Naive thymus-derived CD4-positive, alpha-beta T cell (primary cell): Measurements from ENCODE around the gene COPB2. TPM values are rescaled to one million over a fixed set of nuclear protein-coding genes. Genes with fewer than 3 reads are reported as not detected.

Experiments
- ATAC-seq: fragments of 150-1000 bp; cut with Tn5 transposase; 2 replicates; pipeline ENCODE4 v1.10.0; 2021; ENCODE audit warnings: mild to moderate bottlenecking, moderate library complexity
- CTCF ChIA-PET: fragments of 350-600 bp; sonication (Branson Sonifier 250); formaldehyde crosslinking; loops from one replicate; lab custom pipeline; 2021; ENCODE audit warnings: antibody characterized with exemption; lab: Charles Lee
- POLR2A ChIA-PET: fragments of 350-600 bp; sonication (Branson Sonifier 250); formaldehyde crosslinking; loops from one replicate; lab custom pipeline; 2021; ENCODE audit warnings: antibody characterized with exemption, inconsistent platforms; lab: Charles Lee
- DNase-seq, 9 donors: peaks; one replicate each; pipeline versions ENCODE4 v3.0.0 to v3.0.0-alpha.2; 2020 to 2022; ENCODE audit warnings: mixed read lengths in 1 of 9
- H3K27ac ChIP-seq: one replicate; pipeline ENCODE4 v1.7.0; 2013; ENCODE audit warnings: mild to moderate bottlenecking, low read depth, low read length, moderate library complexity
- H3K27me3 ChIP-seq, 2 donors: one replicate each; pipeline ENCODE4 v1.7.0; 2013; ENCODE audit warnings: low read length in 2 of 2, mild to moderate bottlenecking in 2 of 2, moderate library complexity in 2 of 2; ENCODE audit not compliant: control insufficient read depth in 2 of 2, insufficient read depth in 2 of 2
- H3K36me3 ChIP-seq, 3 experiments: 1 replicate in 2 of 3; 2 replicates in 1 of 3; pipeline ENCODE4 v1.7.0; 2013; ENCODE audit warnings: low read length in 3 of 3, mild to moderate bottlenecking in 3 of 3, moderate library complexity in 1 of 3; ENCODE audit not compliant: insufficient read depth in 3 of 3, control insufficient read depth in 2 of 3
- H3K4me1 ChIP-seq, 2 donors: one replicate each; pipeline ENCODE4 v1.7.0; 2013; ENCODE audit warnings: low read length in 2 of 2, mild to moderate bottlenecking in 2 of 2, moderate library complexity in 1 of 2; ENCODE audit not compliant: control insufficient read depth in 2 of 2, insufficient read depth in 2 of 2
- H3K4me3 ChIP-seq: 2 replicates; pipeline ENCODE4 v1.7.0; 2013; ENCODE audit warnings: mild to moderate bottlenecking, low read length
- H3K9me3 ChIP-seq, 3 experiments: 1 replicate in 2 of 3; 2 replicates in 1 of 3; pipeline ENCODE4 v1.7.0; 2013; ENCODE audit warnings: low read length in 3 of 3; ENCODE audit not compliant: control insufficient read depth in 2 of 3
- H3K27ac Mint-ChIP-seq, 9 donors: one replicate each; pipeline ENCODE4 v1.8.0; 2020 to 2022; ENCODE audit warnings: mixed read lengths in 9 of 9, mild to moderate bottlenecking in 8 of 9, moderate library complexity in 5 of 9, inconsistent platforms in 2 of 9
- H3K27me3 Mint-ChIP-seq, 5 donors: one replicate each; pipeline ENCODE4 v1.8.0; 2021 to 2022; ENCODE audit warnings: mixed read lengths in 5 of 5, mild to moderate bottlenecking in 1 of 5
- H3K36me3 Mint-ChIP-seq, 5 donors: one replicate each; pipeline ENCODE4 v1.8.0; 2020 to 2022; ENCODE audit warnings: mixed read lengths in 5 of 5, mild to moderate bottlenecking in 3 of 5, inconsistent platforms in 1 of 5
- H3K4me1 Mint-ChIP-seq, 7 donors: one replicate each; pipeline ENCODE4 v1.8.0; 2020 to 2022; ENCODE audit warnings: mixed read lengths in 7 of 7, mild to moderate bottlenecking in 3 of 7, inconsistent platforms in 1 of 7
- H3K4me3 Mint-ChIP-seq, 10 donors: one replicate each; pipeline ENCODE4 v1.8.0; 2020 to 2022; ENCODE audit warnings: mild to moderate bottlenecking in 10 of 10, mixed read lengths in 10 of 10, moderate library complexity in 6 of 10, inconsistent platforms in 2 of 10
- H3K9me3 Mint-ChIP-seq, 11 donors: one replicate each; pipeline ENCODE4 v1.8.0; 2020 to 2022; ENCODE audit warnings: mixed read lengths in 11 of 11, mild to moderate bottlenecking in 4 of 11, inconsistent platforms in 1 of 11, moderate library complexity in 1 of 11
- intact Hi-C, 2 donors: fragments of 100-400 bp; cut with micrococcal nuclease; formaldehyde crosslinking; loops; one replicate each; pipeline ENCODE4 v1.15.1; 2023
- polyA plus RNA-seq, 2 donors: library from polyadenylated mRNA; unstranded; fragments of 300-500 nt; fragmentation: Illumina TruSeq; gene quantifications; one replicate each; pipeline ENCODE4 v1.2.3, GENCODE V29; 2021
- total RNA-seq, 6 experiments: library from RNA in 5 of 6; stranded (reverse) in 5 of 6; gene quantifications; 1 replicate in 5 of 6; 2 replicates in 1 of 6; pipeline ENCODE4 v1.2.3 and lab custom pipeline; 2021 to 2026

The COPB2 gene
- total and polyA plus RNA-seq, 7 experiments from 2014 or later, result 23.5 to 109 (median 64.5) TPM

- no peak for DNase-seq
These were observed 24.9 kb downstream of the COPB2 start for GRCh38 chr3:139364549-139364948.

GRCh38 chr3:139361276-139361675 lies 28.2 kb downstream of the COPB2 start:
- H3K9me3 Mint-ChIP-seq, result no peaks in the 10 kb centered on the region
- no peak overlapping the region for H3K27ac Mint-ChIP-seq
- CTCF ChIA-PET, result no interaction called here
- no peaks in the 10 kb centered on the region for H3K27me3 Mint-ChIP-seq
- intact Hi-C loops, result no loop called here
- no peak for DNase-seq
- ATAC-seq, result no peak
- no peaks in the 10 kb centered on the region for H3K27me3 ChIP-seq
- peaks cover 21 to 70% (median 28%) of the 10 kb centered on the region in 5 donors for H3K36me3 Mint-ChIP-seq
- peaks cover 3 to 15% (median 8%) of the 10 kb centered on the region in 7 donors for H3K4me1 Mint-ChIP-seq
- no peak overlapping the region for H3K27ac ChIP-seq
- no peak overlapping the region for H3K4me3 ChIP-seq
- H3K4me3 Mint-ChIP-seq, result no peak overlapping the region
- POLR2A ChIA-PET, result no interaction called here
- peaks cover 23 to 90% (median 39%) of the 10 kb centered on the region in 3 experiments for H3K36me3 ChIP-seq
- no peaks in the 10 kb centered on the region for H3K4me1 ChIP-seq
- H3K9me3 ChIP-seq, result no peaks in the 10 kb centered on the region

More at GRCh38 chr3:139364549-139364948, 24.9 kb downstream of the COPB2 start:
- POLR2A ChIA-PET, result no interaction called here
- H3K4me1 ChIP-seq, result no peaks in the 10 kb centered on the region
- Mint-ChIP-seq H3K4me1 (peaks cover 3 to 13% (median 8%) of the 10 kb centered on the region in 7 donors), H3K36me3 (peaks cover 29 to 72% (median 39%) of the 10 kb centered on the region in 5 donors), H3K4me3 (no peak overlapping the region), H3K27me3 (no peaks in the 10 kb centered on the region), H3K9me3 (no peaks in the 10 kb centered on the region), H3K27ac (peak overlapping the region in 3 of 9 donors; percentile 11 to 39 (median 15))
- intact Hi-C loops, result no loop called here
- H3K9me3 ChIP-seq, result no peaks in the 10 kb centered on the region
- ATAC-seq, result no peak
- H3K27me3 ChIP-seq, result no peaks in the 10 kb centered on the region
- peaks cover 30 to 88% (median 39%) of the 10 kb centered on the region in 3 experiments for H3K36me3 ChIP-seq
- no peak overlapping the region for H3K4me3 ChIP-seq
- CTCF ChIA-PET, result no interaction called here
- H3K27ac ChIP-seq, result no peak overlapping the region

- Mint-ChIP-seq H3K9me3 (no peaks in the 10 kb centered on the region), H3K27me3 (no peaks in the 10 kb centered on the region), H3K27ac (peak overlapping the region in 1 of 9 donors; percentile 10), H3K4me3 (no peak overlapping the region), H3K4me1 (peaks cover 0 to 22% (median 6%) of the 10 kb centered on the region in 7 donors), H3K36me3 (peaks cover 17 to 56% (median 23%) of the 10 kb centered on the region in 5 donors)
- no peaks in the 10 kb centered on the region for H3K4me1 ChIP-seq
- ATAC-seq (no peak), DNase-seq (no peak)
- intact Hi-C loops, result loop anchor here in 1 of 2 donors (2.0 kb wide), 1 partner anchor 20 kb away; no protein-coding TSS in a partner anchor
- peaks cover 23 to 90% (median 41%) of the 10 kb centered on the region in 3 experiments for H3K36me3 ChIP-seq
- CTCF ChIA-PET, result no interaction called here
- H3K27me3 ChIP-seq, result no peaks in the 10 kb centered on the region
- no peaks in the 10 kb centered on the region for H3K9me3 ChIP-seq
- POLR2A ChIA-PET, result interaction anchor here (0.6 kb wide), 1 partner anchor 41 kb away, joined by 4 read pairs; no protein-coding TSS in a partner anchor
- no peak overlapping the region for H3K4me3 ChIP-seq
- no peak overlapping the region for H3K27ac ChIP-seq
These were observed 30.4 kb downstream of the COPB2 start for GRCh38 chr3:139358841-139359562.

GRCh38 chr3:139357899-139358298 lies 31.5 kb downstream of the COPB2 start:
- Histone ChIP-seq H3K27ac (no peak overlapping the region), H3K4me1 (no peaks in the 10 kb centered on the region), H3K9me3 (no peaks in the 10 kb centered on the region), H3K27me3 (no peaks in the 10 kb centered on the region), H3K36me3 (peaks cover 19 to 87% (median 39%) of the 10 kb centered on the region in 3 experiments), H3K4me3 (no peak overlapping the region)
- POLR2A ChIA-PET, result interaction anchor here (0.7 kb wide), 1 partner anchor 707 kb away, joined by 3 read pairs; no protein-coding TSS in a partner anchor
- H3K4me1 Mint-ChIP-seq, result peaks cover 0 to 20% (median 6%) of the 10 kb centered on the region in 7 donors
- no peaks in the 10 kb centered on the region for H3K27me3 Mint-ChIP-seq
- H3K4me3 Mint-ChIP-seq, result no peak overlapping the region
- CTCF ChIA-PET, result no interaction called here
- H3K36me3 Mint-ChIP-seq, result peaks cover 17 to 51% (median 20%) of the 10 kb centered on the region in 5 donors
- intact Hi-C loops, result loop anchor here in 1 of 2 donors (2.0 kb wide), 1 partner anchor 21 kb away; no protein-coding TSS in a partner anchor
- no peaks in the 10 kb centered on the region for H3K9me3 Mint-ChIP-seq
- ATAC-seq, result no peak
- H3K27ac Mint-ChIP-seq, result peak overlapping the region in 5 of 9 donors; percentile 3 to 58 (median 27)
- DNase-seq, result no peak

DNA sequence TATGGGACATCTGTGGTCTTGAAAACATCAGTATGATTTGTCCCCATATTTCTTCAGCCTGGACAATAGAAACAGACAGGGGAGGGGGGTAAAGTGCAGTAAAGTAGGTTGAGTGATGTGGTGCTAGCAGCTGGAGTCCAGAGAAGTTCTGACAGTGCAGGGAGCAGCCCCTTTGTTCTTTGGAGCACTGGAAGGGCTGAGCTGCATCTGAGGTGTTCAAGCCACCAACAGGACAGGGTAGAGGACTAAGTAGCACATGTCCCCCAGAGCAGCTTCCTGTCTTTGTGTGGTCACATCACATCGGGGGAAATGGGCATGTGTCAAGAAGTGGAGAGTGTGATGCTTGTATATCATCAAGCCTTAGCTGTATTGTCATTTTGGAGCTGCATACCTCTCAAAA lies 33.6 kb downstream of the COPB2 start:
- Histone ChIP-seq H3K4me1 (no peaks in the 10 kb centered on the region), H3K27ac (no peak overlapping the region), H3K4me3 (no peak overlapping the region), H3K36me3 (peaks cover 26 to 93% (median 45%) of the 10 kb centered on the region in 3 experiments), H3K27me3 (no peaks in the 10 kb centered on the region), H3K9me3 (no peaks in the 10 kb centered on the region)
- ATAC-seq, result no peak
- Mint-ChIP-seq H3K36me3 (peaks cover 15 to 51% (median 24%) of the 10 kb centered on the region in 5 donors), H3K4me3 (no peak overlapping the region), H3K27me3 (no peaks in the 10 kb centered on the region), H3K27ac (peak overlapping the region in 6 of 9 donors; percentile 25 to 86 (median 56)), H3K9me3 (no peaks in the 10 kb centered on the region), H3K4me1 (peaks cover 0 to 19% (median 0%) of the 10 kb centered on the region in 7 donors)
- DNase-seq, result no peak
- intact Hi-C loops, result no loop called here
- ChIA-PET POLR2A (interaction anchor here (0.7 kb wide), 1 partner anchor 10 kb away, joined by 3 read pairs; no protein-coding TSS in a partner anchor), CTCF (no interaction called here)

- peaks cover 15 to 50% (median 20%) of the 10 kb centered on the region in 5 donors for H3K36me3 Mint-ChIP-seq
- H3K27me3 Mint-ChIP-seq, result no peaks in the 10 kb centered on the region
- intact Hi-C loops, result no loop called here
- Histone ChIP-seq H3K36me3 (peaks cover 27 to 93% (median 45%) of the 10 kb centered on the region in 3 experiments), H3K4me1 (no peaks in the 10 kb centered on the region), H3K27me3 (no peaks in the 10 kb centered on the region), H3K4me3 (no peak overlapping the region), H3K27ac (no peak overlapping the region), H3K9me3 (no peaks in the 10 kb centered on the region)
- peaks cover 0 to 19% (median 0%) of the 10 kb centered on the region in 7 donors for H3K4me1 Mint-ChIP-seq
- POLR2A ChIA-PET, result interaction anchor here (0.7 to 2.0 kb wide), 2 partner anchors 10 to 13 kb away, joined by 3 to 4 read pairs; no protein-coding TSS in a partner anchor
- no peak for DNase-seq
- peak overlapping the region in 6 of 9 donors; percentile 25 to 86 (median 56) for H3K27ac Mint-ChIP-seq
- ATAC-seq, result no peak
- no peak overlapping the region for H3K4me3 Mint-ChIP-seq
- CTCF ChIA-PET, result no interaction called here
- no peaks in the 10 kb centered on the region for H3K9me3 Mint-ChIP-seq
These were observed 34.0 kb downstream of the COPB2 start for GRCh38 chr3:139355476-139355875.
